WTC11 (cell line): ENCODE results near the gene NTMT1. TPM values are rescaled to one million over a fixed set of nuclear protein-coding genes. Genes with fewer than 3 reads are reported as not detected.

Experiments used
- ATAC-seq: fragments of 200-7000 bp; cut with Tn5 transposase; 2 replicates; pipeline ENCODE4 v1.10.0; 2021; ENCODE audit warnings: mild to moderate bottlenecking, moderate library complexity
- CTCF ChIA-PET: fragments of 300-600 bp; sonication (Branson Sonifier 250); formaldehyde crosslinking; loops from one replicate; lab custom pipeline; 2021; ENCODE audit warnings: antibody characterized with exemption; lab: Charles Lee
- POLR2A ChIA-PET: fragments of 350-600 bp; sonication (Branson Sonifier 250); formaldehyde crosslinking; loops from one replicate; lab custom pipeline; 2021; ENCODE audit warnings: antibody characterized with exemption; lab: Charles Lee
- DNase-seq: peaks from one replicate; pipeline ENCODE4 v3.0.0; 2021; ENCODE audit warnings: low spot score
- H3K27ac Mint-ChIP-seq: 2 replicates; pipeline ENCODE4 v1.8.0; 2021; ENCODE audit warnings: mixed read lengths
- H3K27me3 Mint-ChIP-seq: 2 replicates; pipeline ENCODE4 v1.8.0; 2021; ENCODE audit warnings: low read depth, mild to moderate bottlenecking, moderate library complexity, mixed read lengths
- H3K36me3 Mint-ChIP-seq: 2 replicates; pipeline ENCODE4 v1.8.0; 2021; ENCODE audit warnings: mixed read lengths
- H3K4me1 Mint-ChIP-seq: 2 replicates; pipeline ENCODE4 v1.8.0; 2022; ENCODE audit warnings: mixed read lengths
- H3K4me3 Mint-ChIP-seq: 2 replicates; pipeline ENCODE4 v1.8.0; 2021; ENCODE audit warnings: mild to moderate bottlenecking, moderate library complexity, mixed read lengths
- H3K9me3 Mint-ChIP-seq: 2 replicates; pipeline ENCODE4 v1.8.0; 2021; ENCODE audit warnings: mixed read lengths
- CBFB ChIP-seq: sonication (generic); formaldehyde crosslinking; IDR thresholded peaks from 2 replicates; pipeline ENCODE4 v1.8.1; 2022; ENCODE audit warnings: mild to moderate bottlenecking, low read depth, missing genetic modification reagents
- EMX1 ChIP-seq: fragments of 250-450 bp; sonication (Bioruptor Pico); IDR thresholded peaks from 2 replicates; pipeline ENCODE4 v1.8.0; 2021; ENCODE audit warnings: mild to moderate bottlenecking
- FOXP1 ChIP-seq: sonication (generic); formaldehyde crosslinking; IDR thresholded peaks from 2 replicates; pipeline ENCODE4 v1.8.0; 2022; ENCODE audit warnings: missing genetic modification reagents, mild to moderate bottlenecking, moderate library complexity, borderline replicate concordance
- NR1H2 ChIP-seq: sonication (generic); formaldehyde crosslinking; IDR thresholded peaks from 2 replicates; pipeline ENCODE4 v1.9.0; 2021; ENCODE audit warnings: mild to moderate bottlenecking, moderate library complexity, missing genetic modification reagents
- NR2C2 ChIP-seq: sonication (generic); formaldehyde crosslinking; IDR thresholded peaks from 2 replicates; pipeline ENCODE4 v1.8.0; 2022; ENCODE audit warnings: mild to moderate bottlenecking, missing genetic modification reagents
- OVOL2 ChIP-seq: fragments of 250-450 bp; sonication (Bioruptor Pico); IDR thresholded peaks from 2 replicates; pipeline ENCODE4 v1.9.0; 2021; ENCODE audit warnings: mild to moderate bottlenecking, borderline replicate concordance
- ZNF219 ChIP-seq: sonication (generic); formaldehyde crosslinking; IDR thresholded peaks from 2 replicates; pipeline ENCODE4 v1.8.0; 2023; ENCODE audit warnings: missing genetic modification reagents, mild to moderate bottlenecking, borderline replicate concordance
- ZNF396 ChIP-seq: fragments of 250-450 bp; sonication (Bioruptor Pico); IDR thresholded peaks from 2 replicates; pipeline ENCODE4 v1.8.0; 2021; ENCODE audit warnings: mild to moderate bottlenecking, moderate library complexity, borderline replicate concordance
- ZNF416 ChIP-seq: fragments of 250-450 bp; sonication (Bioruptor Pico); IDR thresholded peaks from 2 replicates; pipeline ENCODE4 v1.9.0; 2021; ENCODE audit warnings: mild to moderate bottlenecking, inconsistent platforms
- total RNA-seq: library from RNA; stranded (reverse); gene quantifications from 3 replicates; pipeline ENCODE4 v1.2.3, GENCODE V29; 2021
- TF ChIP-seq, protein P1 (sequence below): sonication (generic); formaldehyde crosslinking; IDR thresholded peaks from 2 replicates; pipeline ENCODE4 v1.8.0; 2023; ENCODE audit warnings: mild to moderate bottlenecking, missing genetic modification reagents
- TF ChIP-seq, protein P2 (sequence below): sonication (generic); formaldehyde crosslinking; IDR thresholded peaks from 2 replicates; pipeline ENCODE4 v1.8.0; 2023; ENCODE audit warnings: missing genetic modification reagents, mild to moderate bottlenecking, borderline replicate concordance
- TF ChIP-seq, protein P3 (sequence below): fragments of 250-450 bp; sonication (Bioruptor Pico); IDR thresholded peaks from 2 replicates; pipeline ENCODE4 v2.1.2; 2022; ENCODE audit warnings: mild to moderate bottlenecking, moderate library complexity
- TF ChIP-seq, protein P4 (sequence below): sonication (generic); formaldehyde crosslinking; conservative IDR thresholded peaks from 2 replicates; pipeline ENCODE4 v1.8.1; 2023; ENCODE audit warnings: mild to moderate bottlenecking, low read depth, missing genetic modification reagents, moderate library complexity

NTMT1 gene
- total RNA-seq, 1 experiment from 2014 or later: 71.1 TPM

DNA sequence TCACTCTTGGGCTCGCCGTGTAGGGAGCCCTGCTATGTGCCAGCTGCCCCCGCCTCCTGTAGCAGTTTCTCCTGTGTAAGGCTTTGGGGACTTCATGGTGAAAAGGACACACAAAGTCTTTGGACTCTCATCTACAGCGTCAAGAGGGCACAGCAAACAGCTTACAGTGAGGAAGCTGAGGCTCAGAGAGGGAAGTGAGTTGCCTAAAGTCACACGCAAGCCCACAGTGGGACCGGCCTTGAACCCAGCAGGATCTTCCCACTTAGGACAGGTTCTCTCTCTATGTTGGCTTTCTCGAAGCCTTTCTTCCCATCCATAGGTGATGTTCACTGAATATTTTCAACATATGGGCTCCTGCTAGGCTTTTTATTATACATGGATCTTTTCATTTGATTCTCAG is 29.7 kb downstream of the NTMT1 start (continued):
- TF ChIP-seq ZNF396 (CRISPR knock-in tag): no peak
- TF ChIP-seq, all 79 proteins: peak for 0

DNA sequence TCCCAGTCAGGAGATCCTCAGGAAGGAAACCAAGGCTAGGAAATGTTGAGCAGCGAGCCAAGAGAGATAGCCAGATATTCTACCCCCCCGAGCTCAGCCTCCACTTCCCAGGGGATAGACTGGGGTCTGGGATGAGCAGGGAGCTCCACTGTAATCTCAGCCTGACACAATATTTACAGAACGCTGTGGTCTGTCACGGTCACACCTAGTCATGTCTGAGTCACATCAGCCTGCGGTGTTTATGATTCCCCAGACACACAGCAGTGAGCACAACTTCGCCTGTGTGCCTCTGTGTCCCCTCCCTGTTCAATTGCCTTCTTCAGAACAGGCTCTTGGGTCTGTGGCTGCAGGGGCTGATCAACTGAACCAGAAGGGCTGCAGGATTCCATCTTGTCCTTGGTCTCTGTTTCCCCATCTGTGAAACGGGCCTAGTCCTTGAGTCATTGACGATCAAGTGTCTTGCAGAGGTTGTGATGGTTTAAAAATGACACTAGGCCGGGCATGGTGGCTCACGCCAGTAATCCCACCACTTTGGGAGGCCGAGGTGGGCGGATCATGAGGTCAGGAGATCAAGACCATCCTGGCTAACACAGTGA is 30.9 kb downstream of the NTMT1 start:
- no peaks in the 10 kb centered on the region for H3K4me1 Mint-ChIP-seq
- POLR2A ChIA-PET: no interaction called here
- no peak for ATAC-seq
- H3K27ac Mint-ChIP-seq: no peak overlapping the region
- no peaks in the 10 kb centered on the region for H3K36me3 Mint-ChIP-seq
- DNase-seq: no peak
- H3K27me3 Mint-ChIP-seq: peaks cover 6% of the 10 kb centered on the region
- TF ChIP-seq, protein P1, sequence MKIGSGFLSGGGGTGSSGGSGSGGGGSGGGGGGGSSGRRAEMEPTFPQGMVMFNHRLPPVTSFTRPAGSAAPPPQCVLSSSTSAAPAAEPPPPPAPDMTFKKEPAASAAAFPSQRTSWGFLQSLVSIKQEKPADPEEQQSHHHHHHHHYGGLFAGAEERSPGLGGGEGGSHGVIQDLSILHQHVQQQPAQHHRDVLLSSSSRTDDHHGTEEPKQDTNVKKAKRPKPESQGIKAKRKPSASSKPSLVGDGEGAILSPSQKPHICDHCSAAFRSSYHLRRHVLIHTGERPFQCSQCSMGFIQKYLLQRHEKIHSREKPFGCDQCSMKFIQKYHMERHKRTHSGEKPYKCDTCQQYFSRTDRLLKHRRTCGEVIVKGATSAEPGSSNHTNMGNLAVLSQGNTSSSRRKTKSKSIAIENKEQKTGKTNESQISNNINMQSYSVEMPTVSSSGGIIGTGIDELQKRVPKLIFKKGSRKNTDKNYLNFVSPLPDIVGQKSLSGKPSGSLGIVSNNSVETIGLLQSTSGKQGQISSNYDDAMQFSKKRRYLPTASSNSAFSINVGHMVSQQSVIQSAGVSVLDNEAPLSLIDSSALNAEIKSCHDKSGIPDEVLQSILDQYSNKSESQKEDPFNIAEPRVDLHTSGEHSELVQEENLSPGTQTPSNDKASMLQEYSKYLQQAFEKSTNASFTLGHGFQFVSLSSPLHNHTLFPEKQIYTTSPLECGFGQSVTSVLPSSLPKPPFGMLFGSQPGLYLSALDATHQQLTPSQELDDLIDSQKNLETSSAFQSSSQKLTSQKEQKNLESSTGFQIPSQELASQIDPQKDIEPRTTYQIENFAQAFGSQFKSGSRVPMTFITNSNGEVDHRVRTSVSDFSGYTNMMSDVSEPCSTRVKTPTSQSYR (CRISPR knock-in tag): no peak
- TF ChIP-seq OVOL2 (CRISPR knock-in tag): no peak
- no peak for TF ChIP-seq NR1H2 (CRISPR knock-in tag)
- TF ChIP-seq, protein P2, sequence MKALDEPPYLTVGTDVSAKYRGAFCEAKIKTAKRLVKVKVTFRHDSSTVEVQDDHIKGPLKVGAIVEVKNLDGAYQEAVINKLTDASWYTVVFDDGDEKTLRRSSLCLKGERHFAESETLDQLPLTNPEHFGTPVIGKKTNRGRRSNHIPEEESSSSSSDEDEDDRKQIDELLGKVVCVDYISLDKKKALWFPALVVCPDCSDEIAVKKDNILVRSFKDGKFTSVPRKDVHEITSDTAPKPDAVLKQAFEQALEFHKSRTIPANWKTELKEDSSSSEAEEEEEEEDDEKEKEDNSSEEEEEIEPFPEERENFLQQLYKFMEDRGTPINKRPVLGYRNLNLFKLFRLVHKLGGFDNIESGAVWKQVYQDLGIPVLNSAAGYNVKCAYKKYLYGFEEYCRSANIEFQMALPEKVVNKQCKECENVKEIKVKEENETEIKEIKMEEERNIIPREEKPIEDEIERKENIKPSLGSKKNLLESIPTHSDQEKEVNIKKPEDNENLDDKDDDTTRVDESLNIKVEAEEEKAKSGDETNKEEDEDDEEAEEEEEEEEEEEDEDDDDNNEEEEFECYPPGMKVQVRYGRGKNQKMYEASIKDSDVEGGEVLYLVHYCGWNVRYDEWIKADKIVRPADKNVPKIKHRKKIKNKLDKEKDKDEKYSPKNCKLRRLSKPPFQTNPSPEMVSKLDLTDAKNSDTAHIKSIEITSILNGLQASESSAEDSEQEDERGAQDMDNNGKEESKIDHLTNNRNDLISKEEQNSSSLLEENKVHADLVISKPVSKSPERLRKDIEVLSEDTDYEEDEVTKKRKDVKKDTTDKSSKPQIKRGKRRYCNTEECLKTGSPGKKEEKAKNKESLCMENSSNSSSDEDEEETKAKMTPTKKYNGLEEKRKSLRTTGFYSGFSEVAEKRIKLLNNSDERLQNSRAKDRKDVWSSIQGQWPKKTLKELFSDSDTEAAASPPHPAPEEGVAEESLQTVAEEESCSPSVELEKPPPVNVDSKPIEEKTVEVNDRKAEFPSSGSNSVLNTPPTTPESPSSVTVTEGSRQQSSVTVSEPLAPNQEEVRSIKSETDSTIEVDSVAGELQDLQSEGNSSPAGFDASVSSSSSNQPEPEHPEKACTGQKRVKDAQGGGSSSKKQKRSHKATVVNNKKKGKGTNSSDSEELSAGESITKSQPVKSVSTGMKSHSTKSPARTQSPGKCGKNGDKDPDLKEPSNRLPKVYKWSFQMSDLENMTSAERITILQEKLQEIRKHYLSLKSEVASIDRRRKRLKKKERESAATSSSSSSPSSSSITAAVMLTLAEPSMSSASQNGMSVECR (CRISPR knock-in tag): no peak
- TF ChIP-seq, protein P3, sequence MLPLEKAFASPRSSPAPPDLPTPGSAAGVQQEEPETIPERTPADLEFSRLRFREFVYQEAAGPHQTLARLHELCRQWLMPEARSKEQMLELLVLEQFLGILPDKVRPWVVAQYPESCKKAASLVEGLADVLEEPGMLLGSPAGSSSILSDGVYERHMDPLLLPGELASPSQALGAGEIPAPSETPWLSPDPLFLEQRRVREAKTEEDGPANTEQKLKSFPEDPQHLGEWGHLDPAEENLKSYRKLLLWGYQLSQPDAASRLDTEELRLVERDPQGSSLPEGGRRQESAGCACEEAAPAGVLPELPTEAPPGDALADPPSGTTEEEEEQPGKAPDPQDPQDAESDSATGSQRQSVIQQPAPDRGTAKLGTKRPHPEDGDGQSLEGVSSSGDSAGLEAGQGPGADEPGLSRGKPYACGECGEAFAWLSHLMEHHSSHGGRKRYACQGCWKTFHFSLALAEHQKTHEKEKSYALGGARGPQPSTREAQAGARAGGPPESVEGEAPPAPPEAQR (CRISPR knock-in tag): no peak
- TF ChIP-seq, protein P4, sequence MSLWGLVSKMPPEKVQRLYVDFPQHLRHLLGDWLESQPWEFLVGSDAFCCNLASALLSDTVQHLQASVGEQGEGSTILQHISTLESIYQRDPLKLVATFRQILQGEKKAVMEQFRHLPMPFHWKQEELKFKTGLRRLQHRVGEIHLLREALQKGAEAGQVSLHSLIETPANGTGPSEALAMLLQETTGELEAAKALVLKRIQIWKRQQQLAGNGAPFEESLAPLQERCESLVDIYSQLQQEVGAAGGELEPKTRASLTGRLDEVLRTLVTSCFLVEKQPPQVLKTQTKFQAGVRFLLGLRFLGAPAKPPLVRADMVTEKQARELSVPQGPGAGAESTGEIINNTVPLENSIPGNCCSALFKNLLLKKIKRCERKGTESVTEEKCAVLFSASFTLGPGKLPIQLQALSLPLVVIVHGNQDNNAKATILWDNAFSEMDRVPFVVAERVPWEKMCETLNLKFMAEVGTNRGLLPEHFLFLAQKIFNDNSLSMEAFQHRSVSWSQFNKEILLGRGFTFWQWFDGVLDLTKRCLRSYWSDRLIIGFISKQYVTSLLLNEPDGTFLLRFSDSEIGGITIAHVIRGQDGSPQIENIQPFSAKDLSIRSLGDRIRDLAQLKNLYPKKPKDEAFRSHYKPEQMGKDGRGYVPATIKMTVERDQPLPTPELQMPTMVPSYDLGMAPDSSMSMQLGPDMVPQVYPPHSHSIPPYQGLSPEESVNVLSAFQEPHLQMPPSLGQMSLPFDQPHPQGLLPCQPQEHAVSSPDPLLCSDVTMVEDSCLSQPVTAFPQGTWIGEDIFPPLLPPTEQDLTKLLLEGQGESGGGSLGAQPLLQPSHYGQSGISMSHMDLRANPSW (CRISPR knock-in tag): no peak
- no peak for TF ChIP-seq ZNF416 (CRISPR knock-in tag)
- TF ChIP-seq FOXP1 (CRISPR knock-in tag): no peak
- no peak for TF ChIP-seq EMX1 (CRISPR knock-in tag)
- no peak for TF ChIP-seq CBFB (CRISPR knock-in tag)
- TF ChIP-seq ZNF219: no peak
- no peak for TF ChIP-seq NR2C2 (CRISPR knock-in tag)
- H3K4me3 Mint-ChIP-seq: no peak overlapping the region
- CTCF ChIA-PET: interaction anchor here (1.0 to 2.4 kb wide), 4 partner anchors 15 to 85 kb away, joined by 3 to 10 read pairs (median 4); partner anchors contain the start of gene ASB6
- no peaks in the 10 kb centered on the region for H3K9me3 Mint-ChIP-seq
